Ishikawa (cell line): ENCODE measurements around the gene ARGLU1.

ENCODE experiments used
- CEBPB ChIP-seq: IDR thresholded peaks from 2 replicates; pipeline ENCODE4 v1.6.1; 2012
- CREB1 ChIP-seq: IDR thresholded peaks from 2 replicates; pipeline ENCODE4 v1.6.1; 2012; ENCODE audit warnings: low read depth
- EGR1 ChIP-seq: IDR thresholded peaks from 2 replicates; pipeline ENCODE4 v1.6.1; 2012
- EP300 ChIP-seq: IDR thresholded peaks from 2 replicates; pipeline ENCODE4 v1.6.1; 2012; ENCODE audit warnings: borderline replicate concordance
- FOXM1 ChIP-seq: IDR thresholded peaks from 2 replicates; pipeline ENCODE4 v1.6.1; 2012; ENCODE audit warnings: low read depth, borderline replicate concordance
- MAX ChIP-seq: IDR thresholded peaks from 2 replicates; pipeline ENCODE4 v1.6.1; 2012
- NFIC ChIP-seq: IDR thresholded peaks from 2 replicates; pipeline ENCODE4 v1.6.1; 2012
- RAD21 ChIP-seq: IDR thresholded peaks from 2 replicates; pipeline ENCODE4 v1.6.1; 2012; ENCODE audit warnings: low read depth
- REST ChIP-seq: IDR thresholded peaks from 2 replicates; pipeline ENCODE4 v1.6.1; 2012; ENCODE audit warnings: low read depth, mild to moderate bottlenecking
- TAF1 ChIP-seq: IDR thresholded peaks from 2 replicates; pipeline ENCODE4 v1.6.1; 2012; ENCODE audit warnings: low read depth, mild to moderate bottlenecking
- TCF12 ChIP-seq: IDR thresholded peaks from 2 replicates; pipeline ENCODE4 v1.6.1; 2012; ENCODE audit warnings: low read depth
- TEAD4 ChIP-seq: IDR thresholded peaks from 2 replicates; pipeline ENCODE4 v1.6.1; 2012
- USF1 ChIP-seq: IDR thresholded peaks from 2 replicates; pipeline ENCODE4 v1.6.1; 2012
- YY1 ChIP-seq: IDR thresholded peaks from 2 replicates; pipeline ENCODE4 v1.6.1; 2012; ENCODE audit warnings: low read depth
- ZBTB7A ChIP-seq: IDR thresholded peaks from 2 replicates; pipeline ENCODE4 v1.6.1; 2012; ENCODE audit warnings: low read depth

Gene ARGLU1

GRCh38 chr13:106530980-106531481, 36.9 kb downstream of the ARGLU1 start:
- TF ChIP-seq NFIC (no peak), CREB1 (no peak), TCF12 (no peak), RAD21 (no peak), MAX (no peak), TEAD4 (no peak), FOXM1 (no peak)

- no peak for TF ChIP-seq TCF12
Observed at GRCh38 chr13:106530171-106530851, 37.6 kb downstream of the ARGLU1 start.

- TF ChIP-seq FOXM1 (no peak), CEBPB (no peak), TCF12 (no peak), RAD21 (no peak), ZBTB7A (no peak), EP300 (no peak), EGR1 (no peak), YY1 (no peak), TAF1 (no peak), CREB1 (no peak), REST (no peak), USF1 (no peak), TEAD4 (no peak), NFIC (no peak)
Observed at GRCh38 chr13:106529415-106530170, 38.3 kb downstream of the ARGLU1 start.

GRCh38 chr13:106528718-106529414, 39.1 kb downstream of the ARGLU1 start:
- TF ChIP-seq CREB1 (no peak), YY1 (no peak), USF1 (no peak), EGR1 (no peak), REST (no peak), TCF12 (no peak)

GRCh38 chr13:106527826-106528225, 40.1 kb downstream of the ARGLU1 start:
- TF ChIP-seq CEBPB (no peak), YY1 (no peak), TCF12 (no peak), RAD21 (no peak)

- TF ChIP-seq CREB1 (no peak), CEBPB (no peak), TCF12 (no peak), EGR1 (no peak), RAD21 (no peak), ZBTB7A (no peak), TAF1 (no peak), USF1 (no peak), REST (no peak), EP300 (no peak), FOXM1 (no peak), MAX (no peak), TEAD4 (no peak), YY1 (no peak), NFIC (no peak)
Observed at GRCh38 chr13:106527445-106527801, 40.5 kb downstream of the ARGLU1 start.
